Loucy (cell line): ENCODE data around the gene GNAQ.

Experiments used
- EZH2phosphoT487 ChIP-seq: fragments of 200-600 bp; IDR thresholded peaks from 2 replicates; pipeline ENCODE4 v1.6.1; 2018; ENCODE audit warnings: antibody characterized with exemption, mild to moderate bottlenecking, moderate library complexity, borderline replicate concordance
- TF ChIP-seq, protein P1 (sequence below): fragments of 200-600 bp; sonication (generic); conservative IDR thresholded peaks from 2 replicates; pipeline ENCODE4 v1.5.1; 2014; ENCODE audit warnings: mild to moderate bottlenecking, antibody characterized with exemption, low read length

DNA sequence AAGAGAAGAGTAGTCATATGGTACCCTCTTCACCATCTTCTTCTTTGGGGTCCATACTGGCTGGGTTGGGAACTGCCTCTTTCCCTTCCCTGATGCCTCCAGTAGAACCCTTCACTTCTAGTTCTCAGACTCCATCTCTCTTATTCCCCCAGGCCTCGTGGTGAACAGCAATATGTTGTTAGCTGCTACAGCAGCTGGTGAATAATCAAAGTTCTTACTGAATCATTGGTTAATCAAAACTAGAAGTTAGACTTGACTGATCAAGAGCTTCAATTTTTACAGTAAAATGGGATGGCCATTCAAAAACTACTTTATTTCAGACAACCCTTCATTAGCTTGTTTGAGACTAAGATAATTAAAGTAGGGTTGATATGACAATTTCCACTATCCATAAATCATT lies 192.6 kb downstream of the GNAQ start:
- TF ChIP-seq, protein P1, sequence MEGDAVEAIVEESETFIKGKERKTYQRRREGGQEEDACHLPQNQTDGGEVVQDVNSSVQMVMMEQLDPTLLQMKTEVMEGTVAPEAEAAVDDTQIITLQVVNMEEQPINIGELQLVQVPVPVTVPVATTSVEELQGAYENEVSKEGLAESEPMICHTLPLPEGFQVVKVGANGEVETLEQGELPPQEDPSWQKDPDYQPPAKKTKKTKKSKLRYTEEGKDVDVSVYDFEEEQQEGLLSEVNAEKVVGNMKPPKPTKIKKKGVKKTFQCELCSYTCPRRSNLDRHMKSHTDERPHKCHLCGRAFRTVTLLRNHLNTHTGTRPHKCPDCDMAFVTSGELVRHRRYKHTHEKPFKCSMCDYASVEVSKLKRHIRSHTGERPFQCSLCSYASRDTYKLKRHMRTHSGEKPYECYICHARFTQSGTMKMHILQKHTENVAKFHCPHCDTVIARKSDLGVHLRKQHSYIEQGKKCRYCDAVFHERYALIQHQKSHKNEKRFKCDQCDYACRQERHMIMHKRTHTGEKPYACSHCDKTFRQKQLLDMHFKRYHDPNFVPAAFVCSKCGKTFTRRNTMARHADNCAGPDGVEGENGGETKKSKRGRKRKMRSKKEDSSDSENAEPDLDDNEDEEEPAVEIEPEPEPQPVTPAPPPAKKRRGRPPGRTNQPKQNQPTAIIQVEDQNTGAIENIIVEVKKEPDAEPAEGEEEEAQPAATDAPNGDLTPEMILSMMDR = no peak
- TF ChIP-seq EZH2phosphoT487 = no peak
